Ishikawa (cell line): ENCODE data around the gene ANKIB1.

Source experiments
- CEBPB ChIP-seq: IDR thresholded peaks from 2 replicates; pipeline ENCODE4 v1.6.1; 2012
- CREB1 ChIP-seq: IDR thresholded peaks from 2 replicates; pipeline ENCODE4 v1.6.1; 2012; ENCODE audit warnings: low read depth
- EGR1 ChIP-seq: IDR thresholded peaks from 2 replicates; pipeline ENCODE4 v1.6.1; 2012
- EP300 ChIP-seq: IDR thresholded peaks from 2 replicates; pipeline ENCODE4 v1.6.1; 2012; ENCODE audit warnings: borderline replicate concordance
- FOXM1 ChIP-seq: IDR thresholded peaks from 2 replicates; pipeline ENCODE4 v1.6.1; 2012; ENCODE audit warnings: low read depth, borderline replicate concordance
- MAX ChIP-seq: IDR thresholded peaks from 2 replicates; pipeline ENCODE4 v1.6.1; 2012
- NFIC ChIP-seq: IDR thresholded peaks from 2 replicates; pipeline ENCODE4 v1.6.1; 2012
- RAD21 ChIP-seq: IDR thresholded peaks from 2 replicates; pipeline ENCODE4 v1.6.1; 2012; ENCODE audit warnings: low read depth
- REST ChIP-seq: IDR thresholded peaks from 2 replicates; pipeline ENCODE4 v1.6.1; 2012; ENCODE audit warnings: low read depth, mild to moderate bottlenecking
- TAF1 ChIP-seq: IDR thresholded peaks from 2 replicates; pipeline ENCODE4 v1.6.1; 2012; ENCODE audit warnings: low read depth, mild to moderate bottlenecking
- TCF12 ChIP-seq: IDR thresholded peaks from 2 replicates; pipeline ENCODE4 v1.6.1; 2012; ENCODE audit warnings: low read depth
- TEAD4 ChIP-seq: IDR thresholded peaks from 2 replicates; pipeline ENCODE4 v1.6.1; 2012
- USF1 ChIP-seq: IDR thresholded peaks from 2 replicates; pipeline ENCODE4 v1.6.1; 2012
- YY1 ChIP-seq: IDR thresholded peaks from 2 replicates; pipeline ENCODE4 v1.6.1; 2012; ENCODE audit warnings: low read depth
- ZBTB7A ChIP-seq: IDR thresholded peaks from 2 replicates; pipeline ENCODE4 v1.6.1; 2012; ENCODE audit warnings: low read depth

Gene ANKIB1

GRCh38 chr7:92335574-92335973 lies 89.8 kb downstream of the ANKIB1 start:
- TF ChIP-seq RAD21, result no peak
- no peak for TF ChIP-seq REST
- no peak for TF ChIP-seq FOXM1
- TF ChIP-seq ZBTB7A, result no peak
- no peak for TF ChIP-seq CEBPB
- no peak for TF ChIP-seq TCF12
- no peak for TF ChIP-seq EGR1

- TF ChIP-seq EP300, result no peak
- TF ChIP-seq RAD21, result no peak
- no peak for TF ChIP-seq TEAD4
- no peak for TF ChIP-seq FOXM1
- TF ChIP-seq TCF12, result no peak
- no peak for TF ChIP-seq CEBPB
- TF ChIP-seq EGR1, result no peak
- no peak for TF ChIP-seq CREB1
- no peak for TF ChIP-seq NFIC
- TF ChIP-seq MAX, result no peak
- TF ChIP-seq TAF1, result no peak
- TF ChIP-seq ZBTB7A, result no peak
- no peak for TF ChIP-seq YY1
- TF ChIP-seq REST, result no peak
Measured at GRCh38 chr7:92336662-92337340, 91.0 kb downstream of the ANKIB1 start.

- no peak for TF ChIP-seq USF1
- no peak for TF ChIP-seq CEBPB
- TF ChIP-seq TCF12, result no peak
- no peak for TF ChIP-seq EP300
- no peak for TF ChIP-seq RAD21
- TF ChIP-seq REST, result no peak
- TF ChIP-seq TAF1, result no peak
- no peak for TF ChIP-seq FOXM1
- TF ChIP-seq CREB1, result no peak
- no peak for TF ChIP-seq EGR1
- TF ChIP-seq TEAD4, result no peak
Measured at GRCh38 chr7:92340016-92340415, 94.2 kb downstream of the ANKIB1 start.

GRCh38 chr7:92343714-92344113 lies 97.9 kb downstream of the ANKIB1 start:
- TF ChIP-seq TEAD4, result no peak
- no peak for TF ChIP-seq NFIC
- no peak for TF ChIP-seq REST
- no peak for TF ChIP-seq MAX
- no peak for TF ChIP-seq TAF1
- no peak for TF ChIP-seq CREB1
- no peak for TF ChIP-seq USF1
- no peak for TF ChIP-seq TCF12
- no peak for TF ChIP-seq RAD21
- no peak for TF ChIP-seq FOXM1
- no peak for TF ChIP-seq EP300
- TF ChIP-seq CEBPB, result no peak
- TF ChIP-seq EGR1, result no peak
- TF ChIP-seq YY1, result no peak
- no peak for TF ChIP-seq ZBTB7A
